NCI-H524 (cell line): Measurements from ENCODE around the gene B4GALT5.
"Not testable (repeated sequence)": the region's sequence is repeated elsewhere in the genome, so short reads cannot be mapped to it uniquely, and the experiment has no call there.

Source experiments
- DNase-seq, 2 experiments: peaks; one replicate each; lab custom pipeline; 2025; lab: John Stamatoyannopoulos, UW

Gene B4GALT5

GRCh38 chr20:49628280-49628679, 85.4 kb downstream of the B4GALT5 start:
- not testable (repeated sequence) for DNase-seq

- DNase-seq = no peak
Measured at GRCh38 chr20:49627329-49627761, 86.3 kb downstream of the B4GALT5 start.

- DNase-seq = not testable (repeated sequence)
Measured at GRCh38 chr20:49624988-49625387, 88.7 kb downstream of the B4GALT5 start.

- DNase-seq = peak in 1 of 2 experiments; percentile 13
Measured at GRCh38 chr20:49624317-49624716, 89.4 kb downstream of the B4GALT5 start.

- no peak for DNase-seq
Measured at GRCh38 chr20:49622243-49622642, 91.4 kb downstream of the B4GALT5 start.

GRCh38 chr20:49620364-49621240, 93.1 kb downstream of the B4GALT5 start:
- DNase-seq = no peak

GRCh38 chr20:49619113-49620048, 94.3 kb downstream of the B4GALT5 start:
- DNase-seq = no peak

GRCh38 chr20:49618289-49618688, 95.4 kb downstream of the B4GALT5 start:
- DNase-seq = no peak

- DNase-seq = not testable (repeated sequence)
Measured at GRCh38 chr20:49617394-49617793, 96.3 kb downstream of the B4GALT5 start.

- no peak for DNase-seq
Measured at GRCh38 chr20:49616154-49617007, 97.3 kb downstream of the B4GALT5 start.

- no peak for DNase-seq
Measured at GRCh38 chr20:49615401-49616153, 98.1 kb downstream of the B4GALT5 start.

- not testable (repeated sequence) for DNase-seq
Measured at GRCh38 chr20:49615051-49615400, 98.7 kb downstream of the B4GALT5 start.

GRCh38 chr20:49614338-49615050, 99.2 kb downstream of the B4GALT5 start:
- DNase-seq = no peak

- DNase-seq = no peak
Measured at GRCh38 chr20:49612127-49612738, 101.4 kb downstream of the B4GALT5 start.

GRCh38 chr20:49611539-49612126, 102.0 kb downstream of the B4GALT5 start:
- DNase-seq = peak; percentile 44 to 65

GRCh38 chr20:49610691-49611538, 102.8 kb downstream of the B4GALT5 start:
- DNase-seq = peak; percentile 41 to 69

GRCh38 chr20:49608752-49609670, 104.7 kb downstream of the B4GALT5 start:
- peak; percentile 36 to 74 for DNase-seq
